BLaER1 treated with 17β-estradiol and CSF1 and Interleukin-3, amounts not matched to agents 10 nM and 100 nM (cell line): ENCODE results near the gene ALAS1.
A peak's percentile ranks its signal among the peaks of the same experiment; 100 is the strongest.

Experiments
- H3K27ac ChIP-seq, 11 experiments: shearing (Covaris generic); formaldehyde crosslinking; 2 replicates each; pipeline ENCODE4 v1.8.1; 2022
- H3K27me3 ChIP-seq, 11 experiments: shearing (Covaris generic); formaldehyde crosslinking; 2 replicates each; pipeline ENCODE4 v1.8.1; 2022
- H3K36me3 ChIP-seq, 11 experiments: shearing (Covaris generic); formaldehyde crosslinking; 2 replicates each; pipeline ENCODE4 v1.8.1; 2022
- H3K4me1 ChIP-seq, 10 experiments: shearing (Covaris generic); formaldehyde crosslinking; 2 replicates each; pipeline ENCODE4 v1.8.1; 2022
- H3K4me2 ChIP-seq, 11 experiments: shearing (Covaris generic); formaldehyde crosslinking; 2 replicates each; pipeline ENCODE4 v1.8.1; 2022
- H3K4me3 ChIP-seq, 10 experiments: shearing (Covaris generic); formaldehyde crosslinking; 2 replicates each; pipeline ENCODE4 v1.8.1; 2022
- H3K9ac ChIP-seq, 11 experiments: shearing (Covaris generic); formaldehyde crosslinking; 2 replicates each; pipeline ENCODE4 v1.8.1; 2022
- H3K9me3 ChIP-seq, 11 experiments: shearing (Covaris generic); formaldehyde crosslinking; replicated peaks in 1 of 11; 2 replicates each; pipeline ENCODE4 v1.8.1; 2022
- H4K20me1 ChIP-seq, 11 experiments: shearing (Covaris generic); formaldehyde crosslinking; 2 replicates each; pipeline ENCODE4 v1.8.1; 2022
- Cebpa-rat ChIP-seq, 11 experiments: shearing (Covaris generic); IDR thresholded peaks; 2 replicates each; pipeline ENCODE4 v1.8.1; 2022

ALAS1 gene

DNA sequence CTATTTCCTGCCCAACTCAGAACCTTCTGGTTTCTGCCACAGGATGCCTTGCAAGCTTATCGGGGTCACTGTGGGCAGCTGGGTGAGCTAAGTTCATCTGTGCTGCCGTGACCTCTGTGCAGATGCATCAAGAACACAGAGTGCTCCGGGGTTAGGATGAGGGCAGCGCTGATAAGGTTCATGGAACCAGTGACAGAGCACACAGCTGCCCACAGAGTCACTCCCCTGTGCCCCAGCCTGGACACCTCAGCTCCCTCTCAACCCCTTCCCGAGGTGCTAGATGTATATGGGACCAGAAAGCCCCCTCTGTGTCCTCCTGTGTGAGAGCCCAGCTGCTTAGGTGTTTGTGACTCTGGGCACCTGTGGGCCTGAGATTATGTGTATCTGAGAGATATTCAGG is 15.8 kb upstream of the ALAS1 start:
- H3K4me1 ChIP-seq, result peaks cover 27 to 65% (median 55%) of the 10 kb centered on the region in 10 experiments
- no peak for TF ChIP-seq Cebpa-rat (IDR thresholded peaks at IDR 0.05)
- no peaks in the 10 kb centered on the region for H4K20me1 ChIP-seq
- H3K27me3 ChIP-seq, result no peaks in the 10 kb centered on the region
- H3K9ac ChIP-seq, result no peak overlapping the region
- no peak overlapping the region for H3K27ac ChIP-seq
- 0 out of 22 replicates have a peak overlapping the region, but pooled peaks of 1 of the 11 experiments have one; percentile 7 for H3K4me2 ChIP-seq
- H3K36me3 ChIP-seq, result no peaks in the 10 kb centered on the region
- no peak overlapping the region for H3K4me3 ChIP-seq
- no peaks in the 10 kb centered on the region for H3K9me3 ChIP-seq

- H3K4me1 ChIP-seq, result peaks cover 27 to 61% (median 50%) of the 10 kb centered on the region in 10 experiments
- TF ChIP-seq Cebpa-rat (IDR thresholded peaks at IDR 0.05), result no peak
- peak overlapping the region in 9 of 11 experiments; percentile 69 to 90 (median 84); a peak in 10 of 22 replicates for H3K4me2 ChIP-seq
- H3K36me3 ChIP-seq, result no peaks in the 10 kb centered on the region
- H3K9ac ChIP-seq, result no peak overlapping the region
- H3K27me3 ChIP-seq, result no peaks in the 10 kb centered on the region
- no peak overlapping the region for H3K27ac ChIP-seq
- H3K4me3 ChIP-seq, result no peak overlapping the region
- H3K9me3 ChIP-seq, result no peaks in the 10 kb centered on the region
- no peaks in the 10 kb centered on the region for H4K20me1 ChIP-seq
These were observed 15.3 kb upstream of the ALAS1 start for GRCh38 chr3:52182691-52183090.

- peak overlapping the region in 9 of 11 experiments; percentile 3 to 73 (median 54); a peak in 15 of 22 replicates for H3K27ac ChIP-seq
- H3K4me3 ChIP-seq, result no peak overlapping the region
- H3K27me3 ChIP-seq, result no peaks in the 10 kb centered on the region
- H4K20me1 ChIP-seq, result no peaks in the 10 kb centered on the region
- peak overlapping the region in 8 of 11 experiments; percentile 9 to 57 (median 36); a peak in 13 of 22 replicates for H3K9ac ChIP-seq
- peak overlapping the region; percentile 59 to 90 (median 79) for H3K4me2 ChIP-seq
- no peak for TF ChIP-seq Cebpa-rat (IDR thresholded peaks at IDR 0.05)
- no peaks in the 10 kb centered on the region for H3K36me3 ChIP-seq
- H3K9me3 ChIP-seq, result no peaks in the 10 kb centered on the region
- peaks cover 29 to 58% (median 46%) of the 10 kb centered on the region in 10 experiments for H3K4me1 ChIP-seq
These were observed 14.0 kb upstream of the ALAS1 start for GRCh38 chr3:52183786-52184445.

GRCh38 chr3:52184690-52185089 is 13.3 kb upstream of the ALAS1 start:
- Histone ChIP-seq H3K9ac (no peak overlapping the region; a peak in 1 of 22 replicates), H3K27ac (peak overlapping the region in 6 of 11 experiments; percentile 45 to 73 (median 68); a peak in 10 of 22 replicates), H3K4me3 (no peak overlapping the region), H3K4me1 (peaks cover 33 to 65% (median 47%) of the 10 kb centered on the region in 10 experiments), H3K4me2 (peak overlapping the region in 9 of 11 experiments; percentile 69 to 90 (median 84); a peak in 18 of 22 replicates), H3K36me3 (no peaks in the 10 kb centered on the region), H3K9me3 (no peaks in the 10 kb centered on the region), H4K20me1 (no peaks in the 10 kb centered on the region), H3K27me3 (no peaks in the 10 kb centered on the region)
- TF ChIP-seq Cebpa-rat (IDR thresholded peaks at IDR 0.05), result no peak

- Histone ChIP-seq H3K27me3 (no peaks in the 10 kb centered on the region), H3K4me2 (peak overlapping the region; percentile 17 to 85 (median 60); a peak in 18 of 22 replicates), H3K9me3 (no peaks in the 10 kb centered on the region), H3K36me3 (no peaks in the 10 kb centered on the region), H3K4me3 (no peak overlapping the region), H4K20me1 (no peaks in the 10 kb centered on the region), H3K9ac (peak overlapping the region in 1 of 11 experiments; percentile 49; a peak in 1 of 22 replicates), H3K4me1 (peaks cover 33 to 71% (median 50%) of the 10 kb centered on the region in 10 experiments), H3K27ac (peak overlapping the region in 6 of 11 experiments; percentile 43 to 73 (median 68); a peak in 10 of 22 replicates)
- no peak for TF ChIP-seq Cebpa-rat (IDR thresholded peaks at IDR 0.05)
These were observed 12.6 kb upstream of the ALAS1 start for GRCh38 chr3:52185311-52185710.

- Histone ChIP-seq H3K27me3 (no peaks in the 10 kb centered on the region), H3K27ac (peak overlapping the region in 8 of 11 experiments; percentile 13 to 73 (median 64); a peak in 14 of 22 replicates), H3K9me3 (no peaks in the 10 kb centered on the region), H3K4me1 (peaks cover 33 to 71% (median 50%) of the 10 kb centered on the region in 10 experiments), H3K4me3 (no peak overlapping the region), H4K20me1 (no peaks in the 10 kb centered on the region), H3K4me2 (peak overlapping the region; percentile 17 to 85 (median 60); a peak in 20 of 22 replicates), H3K36me3 (no peaks in the 10 kb centered on the region), H3K9ac (peak overlapping the region in 3 of 11 experiments; percentile 15 to 49 (median 32); a peak in 4 of 22 replicates)
- TF ChIP-seq Cebpa-rat (IDR thresholded peaks at IDR 0.05), result no peak
These were observed 12.1 kb upstream of the ALAS1 start for GRCh38 chr3:52185837-52186236.

DNA sequence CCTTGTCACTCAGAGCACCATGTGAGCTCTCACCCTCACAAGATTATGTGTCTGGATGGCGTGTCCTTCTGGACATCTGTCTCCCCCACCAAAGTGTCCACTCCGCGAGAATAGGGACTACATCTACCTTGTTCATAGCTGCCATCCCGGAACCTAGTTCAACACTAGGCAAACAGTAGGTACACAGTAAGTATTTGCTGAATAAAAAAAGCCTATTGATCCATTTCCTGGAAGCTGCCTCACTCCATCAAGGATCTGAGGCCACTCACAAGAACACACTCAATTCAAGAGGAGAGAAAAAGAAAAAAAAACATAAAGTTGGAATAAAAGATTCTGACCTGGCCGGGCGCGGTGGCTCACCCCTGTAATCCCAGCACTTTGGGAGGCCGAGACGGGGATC is 11.2 kb upstream of the ALAS1 start:
- Histone ChIP-seq H3K4me1 (peaks cover 33 to 68% (median 49%) of the 10 kb centered on the region in 10 experiments), H3K9me3 (no peaks in the 10 kb centered on the region), H3K4me3 (no peak overlapping the region), H4K20me1 (no peaks in the 10 kb centered on the region), H3K9ac (peak overlapping the region in 2 of 11 experiments; percentile 15 to 32; a peak in 2 of 22 replicates), H3K36me3 (no peaks in the 10 kb centered on the region), H3K27ac (peak overlapping the region in 8 of 11 experiments; percentile 13 to 73 (median 64); a peak in 12 of 22 replicates), H3K4me2 (peak overlapping the region in 6 of 11 experiments; percentile 60 to 85 (median 76); a peak in 5 of 22 replicates), H3K27me3 (no peaks in the 10 kb centered on the region)
- TF ChIP-seq Cebpa-rat (IDR thresholded peaks at IDR 0.05), result no peak

- no peaks in the 10 kb centered on the region for H3K36me3 ChIP-seq
- H3K27me3 ChIP-seq, result no peaks in the 10 kb centered on the region
- H3K27ac ChIP-seq, result peak overlapping the region in 1 of 11 experiments; percentile 56; a peak in 1 of 22 replicates
- H3K9me3 ChIP-seq, result no peaks in the 10 kb centered on the region
- no peak for TF ChIP-seq Cebpa-rat (IDR thresholded peaks at IDR 0.05)
- H3K4me1 ChIP-seq, result peaks cover 20 to 66% (median 44%) of the 10 kb centered on the region in 10 experiments
- peak overlapping the region in 4 of 11 experiments; percentile 33 to 73 (median 44); a peak in 6 of 22 replicates for H3K4me2 ChIP-seq
- H3K4me3 ChIP-seq, result no peak overlapping the region
- no peak overlapping the region for H3K9ac ChIP-seq
- no peaks in the 10 kb centered on the region for H4K20me1 ChIP-seq
These were observed 9.4 kb upstream of the ALAS1 start for GRCh38 chr3:52188556-52188955.

DNA sequence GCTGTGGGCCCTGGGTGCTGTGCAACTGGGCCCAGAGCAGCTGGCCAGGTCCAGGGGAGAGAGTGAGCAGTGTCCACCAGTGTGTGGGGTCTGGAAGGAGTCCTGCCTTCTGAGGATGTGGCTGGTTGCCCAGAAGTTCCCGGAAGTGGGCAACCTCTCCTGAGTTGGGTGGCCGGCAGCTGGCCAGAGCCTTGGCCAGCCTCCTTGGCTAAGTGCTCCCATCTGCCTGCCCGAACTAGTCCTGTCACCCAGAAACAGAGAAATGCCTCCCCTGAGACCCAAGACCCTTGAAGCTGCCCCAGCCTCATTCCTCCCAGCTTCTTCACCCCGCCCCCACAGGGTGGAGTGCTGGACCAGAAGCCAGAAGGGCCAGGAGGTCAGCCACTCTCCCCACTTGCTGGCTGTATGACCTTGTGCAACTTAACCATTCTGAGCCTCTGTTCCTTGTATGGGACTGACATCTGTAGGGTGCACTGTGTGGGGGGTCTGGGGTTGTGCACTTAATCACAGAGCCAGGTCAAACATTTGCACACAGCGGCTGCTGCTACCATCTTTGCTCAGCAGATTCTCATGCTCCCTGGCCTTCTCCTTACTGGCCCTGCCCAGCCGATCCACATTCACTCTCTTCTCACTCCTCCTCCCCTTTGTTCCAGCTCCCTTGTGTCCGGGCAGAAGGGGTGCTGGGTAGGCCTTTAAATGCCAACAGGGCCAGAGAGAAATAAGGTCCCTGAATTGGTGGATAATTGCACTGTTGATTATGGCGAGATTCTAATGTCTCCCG is 7.5 kb upstream of the ALAS1 start:
- Histone ChIP-seq H3K36me3 (no peaks in the 10 kb centered on the region), H3K27ac (peak overlapping the region in 4 of 11 experiments; percentile 43 to 56 (median 46); a peak in 6 of 22 replicates), H3K4me1 (peaks cover 5 to 62% (median 29%) of the 10 kb centered on the region in 10 experiments; a peak in 18 of 20 replicates), H3K9ac (no peak overlapping the region), H3K4me2 (peak overlapping the region in 2 of 11 experiments; percentile 45 to 73; a peak in 5 of 22 replicates), H3K9me3 (no peaks in the 10 kb centered on the region), H3K4me3 (no peak overlapping the region), H4K20me1 (no peaks in the 10 kb centered on the region), H3K27me3 (no peaks in the 10 kb centered on the region)
- TF ChIP-seq Cebpa-rat (IDR thresholded peaks at IDR 0.05), result no peak
